ENCODE results near the gene SERPING1.
A peak's percentile ranks its signal among the peaks of the same experiment; 100 is the strongest.
"Not testable (repeated sequence)": the region's sequence is repeated elsewhere in the genome, so short reads cannot be mapped to it uniquely, and the experiment has no call there.

The SERPING1 gene

GRCh38 chr11:57652230-57652629, 54.7 kb downstream of the SERPING1 start:
- not testable (repeated sequence) for DNase-seq (ENCODE audit: low read depth in 3 of 3, low spot score in 1 of 3)

DNA sequence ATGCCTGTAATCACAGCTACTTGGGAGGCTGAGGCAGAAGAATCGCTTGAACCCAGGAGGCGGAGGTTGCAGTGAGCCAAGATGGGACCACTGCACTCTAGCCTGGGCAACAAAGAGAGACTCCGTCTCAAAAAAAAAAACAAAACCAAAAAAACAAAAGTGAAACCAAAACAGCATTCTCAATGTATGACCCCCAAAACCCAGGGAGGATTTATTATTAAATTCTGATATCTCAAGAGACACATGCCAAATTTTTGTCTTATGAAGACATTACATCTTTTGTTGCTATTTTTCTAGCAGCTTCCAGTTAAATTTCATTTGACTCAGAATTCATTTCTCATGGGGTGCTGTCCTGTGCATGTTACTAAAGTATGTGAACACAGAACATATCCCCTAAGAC, 55.2 kb downstream of the SERPING1 start:
- no peak for DNase-seq (ENCODE audit: low read depth in 3 of 3, low spot score in 1 of 3)

DNA sequence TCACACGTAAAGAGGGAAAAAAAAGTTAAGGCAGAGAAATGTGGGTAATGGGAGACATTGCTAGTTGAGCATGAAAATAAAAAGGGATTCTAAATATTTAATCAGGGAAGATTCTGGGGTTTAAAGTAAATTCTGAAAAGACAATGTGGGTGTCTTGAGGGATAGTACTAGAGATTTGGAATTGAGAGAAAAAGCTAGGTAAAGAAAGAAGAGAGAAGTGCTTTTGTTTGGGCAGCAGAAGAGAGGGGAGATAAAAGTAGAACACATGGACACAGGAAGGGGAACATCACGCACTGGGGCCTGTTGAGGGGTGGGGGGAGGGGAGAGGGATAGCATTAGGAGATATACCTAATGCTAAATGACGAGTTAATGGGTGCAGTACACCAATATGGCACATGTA, 55.7 kb downstream of the SERPING1 start:
- no peak for DNase-seq (ENCODE audit: low read depth in 3 of 3, low spot score in 1 of 3)

GRCh38 chr11:57656885-57657193, 59.4 kb downstream of the SERPING1 start:
- DNase-seq (ENCODE audit: low read depth in 3 of 3, low spot score in 1 of 3), result no peak

DNA sequence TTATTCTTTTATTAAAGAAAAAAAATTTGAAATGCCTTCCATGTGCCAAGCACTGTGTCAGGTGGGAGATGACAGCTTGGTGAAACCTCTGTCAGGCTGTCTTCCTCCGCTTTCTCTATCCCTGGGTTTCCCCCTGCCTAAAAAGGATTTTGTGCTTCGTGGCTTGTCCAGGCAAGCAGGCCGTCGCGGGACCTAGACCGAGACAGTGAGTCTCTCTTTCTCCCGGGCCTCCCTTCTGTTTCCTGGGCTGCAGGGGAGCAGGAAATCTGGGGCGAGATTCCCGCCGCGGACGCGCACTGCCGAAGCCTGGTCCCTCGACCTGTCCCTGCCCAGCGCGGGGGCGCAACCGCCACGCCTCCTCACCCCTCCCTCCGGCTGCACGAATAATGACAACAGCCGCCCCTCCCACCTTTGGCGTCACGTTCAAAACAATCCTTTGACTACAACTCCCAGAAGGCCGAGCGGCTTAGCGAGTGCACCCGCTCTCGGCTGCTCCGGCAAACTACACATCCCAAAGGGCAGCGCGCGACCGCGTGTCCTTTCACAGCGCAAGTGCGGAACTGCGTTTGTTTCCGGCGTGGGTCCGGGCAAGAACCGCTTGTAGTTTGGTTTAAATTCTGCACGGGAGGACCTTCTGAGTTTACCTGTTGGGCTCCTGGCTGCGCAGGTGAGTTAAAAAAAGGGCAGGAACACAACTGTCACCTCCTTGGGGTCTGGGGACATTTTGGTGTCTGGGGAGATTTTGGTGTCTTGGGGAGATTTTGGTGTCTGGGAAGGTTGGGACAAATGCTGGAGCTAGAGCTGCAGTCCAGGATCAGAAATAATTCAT, 59.9 kb downstream of the SERPING1 start, which contains the start of gene CLP1:
CLP1 (plus strand) TSS at position 569 of the 829 bp plus-strand sequence. CDS start 1,715 bp downstream, outside the sequence.
- DNase-seq (ENCODE audit: low read depth in 3 of 3, low spot score in 1 of 3), result peak; percentile 94 to 95 (median 95)

DNA sequence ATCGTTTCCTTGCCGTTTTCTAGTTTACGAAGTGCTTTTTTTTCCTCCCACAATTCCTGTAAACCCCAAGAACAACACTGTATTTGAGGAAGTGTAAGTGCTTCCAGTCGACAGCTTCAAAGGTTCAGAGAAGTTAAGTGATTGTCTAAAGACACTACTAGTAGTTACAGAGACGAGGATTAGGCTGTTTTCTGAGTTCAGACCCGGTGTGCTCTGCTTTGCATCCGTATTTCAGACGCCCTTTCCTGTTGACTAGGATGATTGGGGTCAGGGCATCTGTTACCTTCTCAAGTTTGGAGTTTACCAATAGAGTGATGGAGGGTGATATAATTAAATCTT, 60.5 kb downstream of the SERPING1 start:
- no peak for DNase-seq (ENCODE audit: low read depth in 3 of 3, low spot score in 1 of 3)

- no peak for DNase-seq (ENCODE audit: low read depth in 3 of 3, low spot score in 1 of 3)
Observed at GRCh38 chr11:57659669-57660068, 62.2 kb downstream of the SERPING1 start.

DNA sequence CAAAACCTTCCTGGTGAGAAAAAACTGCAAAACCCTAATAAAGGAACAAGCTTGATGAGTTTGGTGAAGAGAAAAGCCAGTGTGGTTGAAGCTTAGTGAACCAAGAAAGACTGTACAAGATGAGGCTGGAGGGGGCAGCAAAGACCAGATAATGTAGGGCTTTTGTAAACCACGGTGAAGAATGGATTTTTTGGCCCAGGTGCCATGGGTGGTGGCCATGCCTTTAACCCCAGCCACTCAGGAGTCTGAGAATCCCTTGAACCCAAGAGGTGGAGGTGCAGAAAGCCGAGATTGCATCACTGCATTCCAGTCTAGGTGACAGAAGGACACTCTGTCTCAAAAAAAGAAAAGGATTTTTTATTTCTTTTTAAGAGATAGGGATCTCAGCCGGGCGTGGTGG, 65.4 kb downstream of the SERPING1 start:
- DNase-seq (ENCODE audit: low read depth in 3 of 3, low spot score in 1 of 3), result no peak

GRCh38 chr11:57663975-57664374, 66.5 kb downstream of the SERPING1 start:
- no peak for DNase-seq (ENCODE audit: low read depth in 3 of 3, low spot score in 1 of 3)
